ENCODE data around the gene USP7. TPM values are rescaled to one million over a fixed set of nuclear protein-coding genes. Genes with fewer than 3 reads are reported as not detected.
"Not testable (repeated sequence)": the region's sequence is repeated elsewhere in the genome, so short reads cannot be mapped to it uniquely, and the experiment has no call there.

USP7 gene
- total RNA-seq, 1 donor from 2014 or later = 87.3 TPM

- ATAC-seq = no peak
Observed at GRCh38 chr16:8972843-8973586, 9.3 kb upstream of the USP7 start.

GRCh38 chr16:8971416-8971815 is 7.7 kb upstream of the USP7 start:
- no peak for ATAC-seq

GRCh38 chr16:8969202-8969897 is 5.6 kb upstream of the USP7 start:
- ATAC-seq = not testable (repeated sequence)

- ATAC-seq = not testable (repeated sequence)
Observed at GRCh38 chr16:8968054-8968453, 4.3 kb upstream of the USP7 start.

GRCh38 chr16:8967132-8967821 is 3.6 kb upstream of the USP7 start:
- peak; percentile 64 for ATAC-seq

- ATAC-seq = no peak
Observed at GRCh38 chr16:8966817-8967131, 3.1 kb upstream of the USP7 start.

- ATAC-seq = no peak
Observed at GRCh38 chr16:8964462-8964861, 756 bp upstream of the USP7 start.

GRCh38 chr16:8963010-8963820 is 491 bp downstream of the USP7 start:
- no peak for ATAC-seq

- peak; percentile 46 for ATAC-seq
Observed at GRCh38 chr16:8962393-8963009, 1.2 kb downstream of the USP7 start.

- no peak for ATAC-seq
Observed at GRCh38 chr16:8961811-8962390, 1.8 kb downstream of the USP7 start.

- no peak for ATAC-seq
Observed at GRCh38 chr16:8960788-8961109, 3.0 kb downstream of the USP7 start.

GRCh38 chr16:8959921-8960787 is 3.6 kb downstream of the USP7 start:
- no peak for ATAC-seq

GRCh38 chr16:8958344-8959167 is 5.2 kb downstream of the USP7 start:
- ATAC-seq = peak; percentile 12

GRCh38 chr16:8957509-8958157 is 6.1 kb downstream of the USP7 start:
- no peak for ATAC-seq

- no peak for ATAC-seq
Observed at GRCh38 chr16:8957063-8957397, 6.7 kb downstream of the USP7 start.

- peak; percentile 6 for ATAC-seq
Observed at GRCh38 chr16:8956265-8957062, 7.2 kb downstream of the USP7 start.

GRCh38 chr16:8955828-8956227 is 7.9 kb downstream of the USP7 start:
- no peak for ATAC-seq

GRCh38 chr16:8953064-8953463 is 10.6 kb downstream of the USP7 start:
- ATAC-seq = no peak

- no peak for ATAC-seq
Observed at GRCh38 chr16:8952281-8952751, 11.4 kb downstream of the USP7 start.

All from esophagus mucosa (tissue), 1 donor.